Right lobe of liver (tissue), 6 donors: ENCODE measurements around the gene PRDM16. TPM values are rescaled to one million over a fixed set of nuclear protein-coding genes. Genes with fewer than 3 reads are reported as not detected.

ENCODE experiments used
- ATAC-seq, 4 donors: fragments of 200-7000 bp; cut with Tn5 transposase; one replicate each; pipeline ENCODE4 v1.9.1; 2020; ENCODE audit warnings: mild to moderate bottlenecking in 4 of 4, moderate library complexity in 4 of 4
- DNase-seq, 3 donors: peaks; one replicate each; pipeline ENCODE4 v3.0.0-alpha.2; 2020
- H3K27ac ChIP-seq, 3 donors: fragments of 200-600 bp; one replicate each; pipeline ENCODE4 v1.8.0; 2022
- H3K27me3 ChIP-seq, 2 donors: fragments of 200-600 bp; one replicate each; pipeline ENCODE4 v1.8.0; 2022
- H3K36me3 ChIP-seq, 4 donors: fragments of 200-600 bp; sonication (generic) in 1 of 4; one replicate each; pipeline versions ENCODE4 v1.5.1 to v1.8.0; 2017 to 2022; ENCODE audit warnings: control low read depth in 1 of 4
- H3K4me1 ChIP-seq, 4 donors: fragments of 200-600 bp; sonication (generic) in 1 of 4; one replicate each; pipeline versions ENCODE4 v1.5.1 to v1.8.0; 2017 to 2022; ENCODE audit warnings: control low read depth in 1 of 4
- H3K4me3 ChIP-seq, 3 donors: fragments of 200-600 bp; one replicate each; pipeline ENCODE4 v1.8.0; 2022
- H3K9me3 ChIP-seq, 4 donors: fragments of 200-600 bp; sonication (generic) in 1 of 4; one replicate each; pipeline versions ENCODE4 v1.5.1 to v1.8.0; 2017 to 2022; ENCODE audit warnings: control low read depth in 1 of 4
- CTCF ChIP-seq, 4 donors: fragments of 200-600 bp in 3 of 4; fragments of 450-650 bp in 1 of 4; IDR thresholded peaks; one replicate each; pipeline versions ENCODE4 v1.5.1 to v1.8.0; 2016 to 2022; ENCODE audit warnings: antibody characterized with exemption in 4 of 4, mild to moderate bottlenecking in 2 of 4
- POLR2A ChIP-seq: fragments of 450-650 bp; IDR thresholded peaks from one replicate; pipeline ENCODE4 v1.6.1; 2017; ENCODE audit warnings: antibody characterized with exemption, mild to moderate bottlenecking
- WGBS: methylation state at CpG from one replicate; pipeline ENCODE4 v1.1.6; 2018; ENCODE audit warnings: low coverage, low lambda C conversion rate; ENCODE audit not compliant: insufficient coverage; ENCODE audit errors: missing lambda C conversion rate; 5-methylcytosine and 5-hydroxymethylcytosine counted together
- intact Hi-C, 2 donors: fragments of 100-400 bp; cut with DNase I; formaldehyde crosslinking; loops; one replicate each; pipeline versions ENCODE4 v1.11.2 to v1.14.1; 2022
- total RNA-seq, 6 experiments: library from RNA; depleted of rRNA in 2 of 6; stranded (reverse); fragments of >200 nt in 2 of 6; fragmentation: NEBNext Ultra II Directional in 3 of 6; extraction: Animal tissue kit (Norgen Biotek cat#: 25700) in 3 of 6; gene quantifications; one replicate each; pipeline versions ENCODE4 v1.1.0 to v1.2.4, GENCODE V29; 2016 to 2023
- donor health status: DM: no; HTN: yes; CAD: no.
- donor health status: DM: no; HTN: no; CAD: no.
- donor health status: DM: no; HTN: no; CAD: no.
- donor health status: DM: no; HTN: yes; CAD: no.
- donor health status: DM: no; HTN: yes; CAD: no.

The PRDM16 gene
- total RNA-seq, 6 experiments from 2014 or later = 0.06 to 0.75 (median 0.28) TPM

DNA sequence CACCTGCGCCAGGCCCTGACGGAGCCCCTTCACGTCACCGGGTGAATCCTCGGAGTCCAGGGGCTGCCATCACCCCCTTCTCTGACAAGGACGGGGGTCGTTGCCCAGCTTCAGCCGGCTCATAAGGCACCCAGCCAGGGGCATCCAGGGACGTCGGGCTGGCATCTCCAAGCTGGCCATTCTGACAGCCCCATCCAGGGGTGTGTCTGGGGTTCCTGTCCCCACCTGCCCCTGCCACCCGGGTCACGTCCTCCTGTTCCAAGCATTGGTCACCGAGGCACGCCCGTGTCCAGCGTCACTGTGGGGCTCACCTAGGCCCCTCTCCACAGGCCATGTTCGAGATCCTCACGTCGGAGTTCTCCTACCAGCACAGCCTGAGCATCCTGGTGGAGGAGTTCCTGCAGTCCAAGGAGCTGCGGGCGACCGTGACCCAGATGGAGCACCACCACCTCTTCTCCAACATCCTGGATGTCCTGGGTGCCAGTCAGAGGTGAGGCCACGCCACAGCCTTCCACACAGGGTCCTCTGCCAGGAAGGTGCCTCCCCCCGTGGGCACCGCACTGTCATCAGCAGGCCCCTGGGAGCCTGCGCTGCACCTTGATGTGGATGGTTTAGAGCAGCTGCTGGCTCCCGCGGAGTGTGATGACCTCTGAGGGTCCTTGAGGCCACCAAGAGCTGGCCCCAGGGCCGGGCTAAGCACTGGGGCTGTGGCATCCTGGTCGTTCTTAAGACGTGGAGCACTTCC is 400.3 kb downstream of the PRDM16 start:
- Histone ChIP-seq H3K27ac (no peak overlapping the region), H3K27me3 (no peaks in the 10 kb centered on the region), H3K36me3 (no peaks in the 10 kb centered on the region), H3K4me3 (no peak overlapping the region), H3K9me3 (no peaks in the 10 kb centered on the region), H3K4me1 (no peaks in the 10 kb centered on the region)
- no CpG with 5 or more reads among the region's 31 CpGs for WGBS
- TF ChIP-seq POLR2A (no peak), CTCF (IDR thresholded peaks at IDR 0.05) (no peak)
- intact Hi-C loops = no loop called here
- ATAC-seq = no peak
- DNase-seq = peak in 2 of 3 donors; percentile 15 to 52

GRCh38 chr1:3469849-3470649 is 401.0 kb downstream of the PRDM16 start:
- DNase-seq (peak in 1 of 3 donors; percentile 37), ATAC-seq (no peak)
- no peak overlapping the region for H3K27ac ChIP-seq
- no peaks in the 10 kb centered on the region for H3K9me3 ChIP-seq
- WGBS = 90% methylated on average over 13 of the region's 17 CpGs
- TF ChIP-seq POLR2A = no peak
- no peak for TF ChIP-seq CTCF (IDR thresholded peaks at IDR 0.05)
- H3K4me3 ChIP-seq = no peak overlapping the region
- no peaks in the 10 kb centered on the region for H3K4me1 ChIP-seq
- no peaks in the 10 kb centered on the region for H3K36me3 ChIP-seq
- intact Hi-C loops = no loop called here
- H3K27me3 ChIP-seq = no peaks in the 10 kb centered on the region

- peak in 2 of 3 donors; percentile 16 to 35 for DNase-seq
- no peak for ATAC-seq
- 75% methylated on average over 4 of the region's 22 CpGs for WGBS
- no peaks in the 10 kb centered on the region for H3K36me3 ChIP-seq
- peak overlapping the region in 1 of 3 donors; percentile 38 for H3K27ac ChIP-seq
- H3K4me1 ChIP-seq = no peaks in the 10 kb centered on the region
- H3K27me3 ChIP-seq = no peaks in the 10 kb centered on the region
- intact Hi-C loops = no loop called here
- no peak overlapping the region for H3K4me3 ChIP-seq
- TF ChIP-seq POLR2A = no peak
- TF ChIP-seq CTCF (IDR thresholded peaks at IDR 0.05) = no peak
- H3K9me3 ChIP-seq = no peaks in the 10 kb centered on the region
These were observed 401.8 kb downstream of the PRDM16 start for GRCh38 chr1:3470650-3471355.

DNA sequence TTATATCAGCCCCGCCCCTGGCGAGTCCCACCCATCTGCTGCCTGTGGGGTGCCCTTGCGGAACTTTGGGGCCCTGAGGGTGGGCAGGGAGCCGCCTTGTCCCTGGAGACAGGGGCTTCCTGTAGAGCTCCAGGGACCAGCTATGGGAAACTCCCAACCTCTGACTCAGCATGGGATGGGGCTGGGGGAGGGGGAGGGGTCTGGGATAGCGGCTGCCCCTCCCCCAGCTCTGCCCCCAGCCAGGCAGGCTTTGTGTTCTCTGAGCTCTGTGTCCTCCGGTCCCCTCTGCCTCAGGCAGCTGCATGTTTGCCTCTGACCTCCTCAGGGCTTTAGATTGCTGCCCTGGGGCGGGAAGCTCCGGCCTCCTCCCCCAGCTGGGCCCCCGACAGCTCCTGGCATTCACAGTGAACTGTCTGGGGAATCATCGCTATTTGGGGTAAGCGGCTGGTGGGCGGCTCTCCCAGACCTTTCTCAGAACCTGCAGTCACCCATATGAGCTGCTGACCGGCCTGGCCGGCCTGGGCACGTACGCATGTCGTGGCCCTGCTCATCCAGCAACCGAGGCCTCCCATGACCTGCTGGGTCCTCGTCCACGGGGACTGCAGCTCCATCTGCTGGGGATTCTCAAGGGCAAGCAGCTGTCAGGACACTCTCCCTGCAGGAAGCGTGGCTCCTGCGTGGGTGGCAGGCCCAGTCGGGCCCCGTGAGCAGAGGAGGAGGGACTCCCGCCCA is 402.5 kb downstream of the PRDM16 start:
- no peak for TF ChIP-seq POLR2A
- peak; percentile 7 to 45 (median 36) for TF ChIP-seq CTCF (IDR thresholded peaks at IDR 0.05)
- Histone ChIP-seq H3K4me3 (no peak overlapping the region), H3K9me3 (no peaks in the 10 kb centered on the region), H3K27ac (peak overlapping the region in 1 of 3 donors; percentile 38), H3K4me1 (no peaks in the 10 kb centered on the region), H3K27me3 (no peaks in the 10 kb centered on the region), H3K36me3 (no peaks in the 10 kb centered on the region)
- ATAC-seq (peak; percentile 49 to 77 (median 65)), DNase-seq (peak in 2 of 3 donors; percentile 60 to 61)
- WGBS = 40% methylated on average over 1 of the region's 25 CpGs
- intact Hi-C loops = no loop called here
